Duodenal mucosa (tissue), 2 donors: ENCODE data around the gene TMEM204.

Experiments
- H3K27ac ChIP-seq: one replicate; pipeline ENCODE4 v1.7.0; 2013; ENCODE audit warnings: low read depth, low read length
- H3K27me3 ChIP-seq, 2 donors: one replicate each; pipeline ENCODE4 v1.7.0; 2013; ENCODE audit warnings: low read length in 2 of 2, control low read depth in 1 of 2; ENCODE audit not compliant: insufficient read depth in 2 of 2, control insufficient read depth in 1 of 2
- H3K36me3 ChIP-seq, 2 donors: one replicate each; pipeline ENCODE4 v1.7.0; 2013; ENCODE audit warnings: low read length in 2 of 2, control low read depth in 1 of 2; ENCODE audit not compliant: insufficient read depth in 2 of 2, control insufficient read depth in 1 of 2
- H3K4me1 ChIP-seq, 2 donors: one replicate each; pipeline ENCODE4 v1.7.0; 2013; ENCODE audit warnings: low read length in 2 of 2, control low read depth in 1 of 2; ENCODE audit not compliant: insufficient read depth in 2 of 2, control insufficient read depth in 1 of 2
- H3K4me3 ChIP-seq, 2 donors: one replicate each; pipeline ENCODE4 v1.7.0; 2013; ENCODE audit warnings: low read length in 2 of 2, low read depth in 1 of 2
- H3K9ac ChIP-seq, 2 donors: one replicate each; pipeline ENCODE4 v1.7.0; 2013; ENCODE audit warnings: low read length in 2 of 2, low read depth in 1 of 2
- H3K9me3 ChIP-seq, 2 donors: one replicate each; pipeline ENCODE4 v1.7.0; 2013; ENCODE audit warnings: low read length in 2 of 2, control low read depth in 1 of 2; ENCODE audit not compliant: control insufficient read depth in 1 of 2

TMEM204 gene

DNA sequence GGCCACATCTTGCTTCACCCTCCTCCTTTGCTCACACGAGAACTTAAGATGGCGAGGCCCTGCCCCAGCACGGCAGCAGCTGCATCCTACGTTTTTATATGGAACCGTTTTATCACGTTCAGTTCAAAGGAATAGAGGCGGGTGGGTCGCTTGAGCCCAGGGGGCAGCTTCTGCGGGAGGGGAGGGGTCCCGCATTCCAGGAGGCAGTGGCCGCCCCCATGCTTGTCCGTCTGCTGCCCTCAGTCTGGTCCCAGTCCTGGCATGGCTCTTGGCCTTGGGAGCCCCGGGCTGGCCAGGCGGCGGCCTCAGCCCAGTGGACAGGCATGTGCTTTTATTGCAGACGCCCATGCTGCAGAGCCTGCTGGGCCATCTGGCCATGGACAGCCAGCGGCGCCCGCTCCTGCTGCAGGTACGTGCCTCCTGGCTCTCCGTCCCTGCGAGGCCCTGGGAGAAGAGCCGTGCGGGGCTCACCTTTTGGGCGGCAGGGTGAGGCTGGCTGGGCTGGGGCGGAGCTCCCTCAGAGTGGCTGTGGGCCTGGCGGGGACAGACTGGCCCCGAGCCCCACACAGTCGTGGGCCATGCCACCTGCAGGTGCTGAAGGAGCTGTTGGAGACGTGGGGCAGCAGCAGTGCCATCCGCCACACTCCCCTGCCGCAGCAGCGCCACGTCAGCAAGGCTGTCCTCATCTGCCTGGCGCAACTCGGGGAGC is 33.6 kb upstream of the TMEM204 start:
- Histone ChIP-seq H3K4me1 (peaks cover 0 to 2% of the 10 kb centered on the region in 2 donors), H3K27me3 (no peaks in the 10 kb centered on the region), H3K36me3 (peaks cover 12 to 73% of the 10 kb centered on the region in 2 donors), H3K27ac (no peak overlapping the region), H3K9ac (no peak overlapping the region), H3K9me3 (no peaks in the 10 kb centered on the region), H3K4me3 (no peak overlapping the region)

- H3K36me3 ChIP-seq: peaks cover 12 to 66% of the 10 kb centered on the region in 2 donors
These were observed 32.9 kb upstream of the TMEM204 start for GRCh38 chr16:1500465-1501150.

GRCh38 chr16:1501630-1502029 is 31.8 kb upstream of the TMEM204 start:
- H3K9ac ChIP-seq: no peak overlapping the region
- no peaks in the 10 kb centered on the region for H3K9me3 ChIP-seq
- peaks cover 12 to 61% of the 10 kb centered on the region in 2 donors for H3K36me3 ChIP-seq
- no peaks in the 10 kb centered on the region for H3K27me3 ChIP-seq
- H3K4me3 ChIP-seq: no peak overlapping the region
- H3K4me1 ChIP-seq: no peaks in the 10 kb centered on the region
- H3K27ac ChIP-seq: no peak overlapping the region

More at GRCh38 chr16:1500465-1501150, 32.9 kb upstream of the TMEM204 start:
- Histone ChIP-seq H3K27me3 (no peaks in the 10 kb centered on the region), H3K4me1 (no peaks in the 10 kb centered on the region), H3K9ac (no peak overlapping the region), H3K9me3 (no peaks in the 10 kb centered on the region), H3K27ac (no peak overlapping the region), H3K4me3 (no peak overlapping the region)

DNA sequence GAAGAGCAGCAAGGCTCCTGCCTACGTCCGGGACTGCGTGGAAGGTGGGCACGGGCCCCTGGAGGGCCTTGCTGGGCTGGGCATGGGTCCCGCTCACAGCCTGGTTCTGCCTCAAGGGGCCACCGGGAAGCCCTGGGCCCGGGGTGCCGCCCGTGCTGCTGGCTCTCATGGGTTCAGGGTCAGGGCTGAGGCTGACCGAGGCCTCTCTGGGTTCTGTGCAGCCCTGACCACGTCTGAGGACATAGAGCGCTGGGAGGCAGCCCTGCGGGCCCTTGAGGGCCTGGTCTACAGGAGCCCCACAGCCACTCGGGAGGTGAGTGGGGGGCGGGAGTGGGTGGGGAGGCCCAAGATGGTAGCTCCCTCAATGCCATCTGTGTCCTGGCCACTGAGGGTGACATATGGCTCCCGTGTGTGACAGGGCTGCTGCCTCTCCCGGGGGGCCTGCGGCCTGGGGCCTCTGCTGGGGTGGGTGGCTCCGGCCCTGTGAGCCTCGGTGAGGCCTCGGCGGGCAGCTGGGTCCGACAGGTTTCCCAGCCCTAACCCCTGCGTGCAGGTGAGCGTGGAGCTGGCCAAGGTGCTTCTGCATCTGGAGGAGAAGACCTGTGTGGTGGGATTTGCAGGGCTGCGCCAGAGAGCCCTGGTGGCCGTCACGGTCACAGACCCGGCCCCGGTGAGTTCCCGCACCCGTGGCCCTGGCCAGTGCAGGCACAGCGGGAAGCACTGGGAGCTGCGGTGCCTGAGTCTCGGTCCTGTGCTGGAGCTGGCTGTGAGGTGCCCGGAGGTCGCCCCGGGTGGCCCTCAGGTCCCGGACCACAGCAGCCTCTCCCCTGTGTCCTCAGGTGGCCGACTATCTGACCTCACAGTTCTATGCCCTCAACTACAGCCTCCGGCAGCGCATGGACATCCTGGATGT is 31.1 kb upstream of the TMEM204 start:
- Histone ChIP-seq H3K4me1 (no peaks in the 10 kb centered on the region), H3K27me3 (no peaks in the 10 kb centered on the region), H3K9me3 (no peaks in the 10 kb centered on the region), H3K9ac (no peak overlapping the region), H3K36me3 (peaks cover 12 to 54% of the 10 kb centered on the region in 2 donors), H3K27ac (no peak overlapping the region), H3K4me3 (no peak overlapping the region)

DNA sequence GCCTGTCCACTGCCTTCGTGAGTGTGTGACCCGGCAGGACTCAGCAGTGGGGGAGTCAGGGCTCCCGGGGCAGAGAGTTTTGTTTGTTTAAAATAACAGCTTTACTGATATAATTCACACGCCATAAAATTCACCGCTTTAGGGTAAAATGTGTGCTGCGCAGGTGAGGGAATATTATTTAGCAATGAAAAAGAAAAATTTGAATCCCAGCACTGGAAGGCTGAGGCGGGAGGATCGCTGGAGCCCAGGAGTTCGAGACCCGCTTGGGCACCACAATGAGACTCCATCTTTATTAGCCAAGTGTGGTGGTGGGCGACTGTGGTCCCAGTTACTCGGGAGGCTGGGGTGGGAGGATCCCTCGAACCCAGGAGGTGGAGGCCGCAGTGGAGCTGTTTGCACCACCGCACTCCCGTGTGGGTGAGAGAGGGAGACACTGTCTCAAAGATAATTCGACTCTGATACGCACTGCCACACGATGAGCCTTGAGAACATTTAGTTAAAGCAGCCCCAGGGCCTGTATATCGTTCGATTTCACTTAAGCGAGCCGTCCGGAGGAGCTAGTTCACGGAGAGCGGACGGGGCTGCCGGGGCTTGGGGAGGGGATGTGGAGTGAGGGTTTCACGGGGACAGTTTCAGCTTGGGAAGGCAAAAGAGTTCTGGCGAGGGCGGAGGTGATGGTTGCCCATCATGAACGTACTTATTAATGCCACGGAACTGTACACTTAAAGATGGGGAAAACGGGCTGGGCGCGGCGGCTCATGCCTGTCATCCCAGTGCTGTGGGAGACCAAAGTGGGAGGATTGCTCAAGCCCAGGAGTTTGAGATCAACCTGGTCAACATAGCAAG is 30.1 kb upstream of the TMEM204 start:
- H3K4me3 ChIP-seq: no peak overlapping the region
- H3K4me1 ChIP-seq: no peaks in the 10 kb centered on the region
- H3K36me3 ChIP-seq: peaks cover 12 to 50% of the 10 kb centered on the region in 2 donors
- H3K9ac ChIP-seq: no peak overlapping the region
- no peaks in the 10 kb centered on the region for H3K27me3 ChIP-seq
- H3K27ac ChIP-seq: no peak overlapping the region
- H3K9me3 ChIP-seq: no peaks in the 10 kb centered on the region

- H3K27ac ChIP-seq: no peak overlapping the region
- H3K4me3 ChIP-seq: no peak overlapping the region
- H3K4me1 ChIP-seq: no peaks in the 10 kb centered on the region
- no peaks in the 10 kb centered on the region for H3K27me3 ChIP-seq
- H3K9me3 ChIP-seq: no peaks in the 10 kb centered on the region
- H3K9ac ChIP-seq: no peak overlapping the region
- peaks cover 12 to 38% of the 10 kb centered on the region in 2 donors for H3K36me3 ChIP-seq
These were observed 28.2 kb upstream of the TMEM204 start for GRCh38 chr16:1505073-1505844.

GRCh38 chr16:1505912-1506311 is 27.6 kb upstream of the TMEM204 start:
- Histone ChIP-seq H3K4me3 (no peak overlapping the region), H3K27me3 (no peaks in the 10 kb centered on the region), H3K9me3 (no peaks in the 10 kb centered on the region), H3K4me1 (no peaks in the 10 kb centered on the region), H3K27ac (no peak overlapping the region), H3K9ac (no peak overlapping the region), H3K36me3 (peaks cover 12 to 39% of the 10 kb centered on the region in 2 donors)

GRCh38 chr16:1506494-1507213 is 26.8 kb upstream of the TMEM204 start:
- Histone ChIP-seq H3K27me3 (no peaks in the 10 kb centered on the region), H3K4me1 (no peaks in the 10 kb centered on the region), H3K4me3 (no peak overlapping the region), H3K27ac (no peak overlapping the region), H3K9ac (no peak overlapping the region), H3K36me3 (peaks cover 11 to 32% of the 10 kb centered on the region in 2 donors), H3K9me3 (no peaks in the 10 kb centered on the region)
